Stimulated activated CD4-positive, alpha-beta T cell treated with anti-CD3 and anti-CD28 coated beads, TNF-alpha, amount 100 ng/mL, for 24 hours (primary cell): ENCODE results near the gene SDS.

Source experiments
- DNase-seq, 3 experiments: peaks; one replicate each; pipeline ENCODE4 v3.0.0-alpha.2; 2020; ENCODE audit warnings: low read depth in 3 of 3

The SDS gene

DNA sequence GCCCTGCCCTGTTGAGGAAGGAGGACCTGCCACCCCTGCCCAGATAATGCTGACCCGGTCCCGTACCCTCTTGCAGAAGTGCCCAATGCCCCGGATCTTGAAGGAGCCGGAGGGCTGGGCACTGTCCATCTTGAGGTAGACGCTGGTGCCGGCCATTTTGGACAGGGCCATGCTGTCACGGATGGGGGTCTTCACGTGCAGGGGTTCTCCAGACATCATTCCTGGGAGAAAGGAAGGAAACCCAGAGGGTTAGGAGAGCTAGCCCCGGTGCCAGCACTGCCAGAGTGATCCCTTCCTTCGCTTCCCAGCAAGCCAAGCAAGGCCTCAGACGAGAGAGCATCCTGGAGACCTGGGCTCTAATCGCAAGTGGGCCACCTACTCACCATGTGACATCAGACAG, 4.2 kb downstream of the SDS start:
- DNase-seq, result no peak

GRCh38 chr12:113398346-113399290, 5.1 kb downstream of the SDS start:
- DNase-seq, result no peak

DNA sequence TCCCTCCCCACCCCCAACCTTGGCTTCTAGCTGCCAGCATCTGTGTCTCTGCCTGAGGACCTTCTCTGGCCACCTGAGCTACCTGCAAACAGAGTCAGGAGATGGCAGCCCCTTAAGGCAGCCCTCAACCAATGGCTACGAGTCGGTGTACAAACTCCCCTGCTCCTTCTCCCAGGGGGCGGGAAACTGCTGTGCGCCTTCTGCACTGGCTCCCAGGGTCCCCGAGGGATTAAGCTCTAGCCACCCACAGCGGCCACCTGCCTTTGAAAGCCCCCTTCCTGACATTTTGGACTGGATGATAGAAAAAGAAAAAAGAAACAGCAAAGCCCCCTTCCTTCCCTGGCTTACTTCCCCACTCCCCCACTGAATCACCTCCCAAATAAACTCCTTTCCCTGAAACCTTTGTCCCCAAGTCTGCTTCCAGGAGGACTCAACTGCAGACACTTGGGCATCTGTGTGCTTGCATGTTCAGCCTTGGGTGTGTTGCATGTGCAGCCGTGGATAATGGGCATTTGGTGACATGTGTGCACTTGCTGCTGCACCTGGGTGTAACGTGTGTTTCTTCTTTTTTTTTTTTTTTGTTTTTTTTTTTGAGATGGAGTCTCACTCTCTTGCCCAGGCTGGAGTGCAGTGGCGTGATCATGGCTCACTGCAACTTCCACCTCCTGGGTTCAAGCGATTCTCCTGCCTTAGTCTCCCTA, 6.0 kb downstream of the SDS start:
- DNase-seq, result no peak

GRCh38 chr12:113396828-113397496, 6.7 kb downstream of the SDS start:
- DNase-seq, result no peak

DNA sequence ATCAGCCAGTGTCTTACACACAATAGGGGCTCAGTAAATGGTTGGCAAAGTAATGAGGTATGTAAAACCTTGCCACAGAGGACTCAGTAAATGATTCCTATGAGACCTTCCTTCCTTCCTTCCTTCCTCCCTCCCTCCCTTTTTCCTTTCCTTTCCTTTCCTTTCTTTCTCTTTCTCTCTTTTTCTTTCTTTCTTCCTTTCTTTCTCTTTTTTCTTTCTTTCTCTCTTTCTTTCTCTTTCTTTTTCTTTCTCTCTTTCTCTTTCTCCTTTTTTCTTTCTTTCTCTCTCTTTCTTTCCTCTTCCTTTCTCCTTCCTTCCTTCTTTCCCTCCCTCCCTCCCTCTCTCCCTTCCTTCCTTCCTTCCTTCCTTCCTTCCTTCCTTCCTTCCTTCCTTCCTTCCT, 7.5 kb downstream of the SDS start:
- no peak for DNase-seq

DNA sequence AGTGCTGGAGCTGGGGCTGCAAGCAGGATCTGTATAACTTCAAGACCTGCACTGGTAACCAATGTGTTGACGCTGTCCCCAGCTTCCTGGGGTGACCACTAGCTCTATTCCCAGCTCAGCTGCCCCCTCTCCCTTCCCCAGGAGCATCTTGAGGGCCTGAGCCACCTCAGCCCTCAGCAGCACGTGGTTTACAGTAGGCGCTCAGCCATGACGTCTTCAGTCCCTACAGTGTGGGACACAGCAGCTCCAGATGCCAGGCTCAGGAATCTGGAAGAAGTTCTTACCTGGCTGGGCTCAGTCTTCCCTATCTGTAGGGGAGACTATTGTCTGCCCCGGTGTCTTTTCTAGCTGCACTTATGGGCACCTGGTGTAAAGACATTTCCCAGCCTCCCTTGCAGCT, 8.6 kb downstream of the SDS start:
- no peak for DNase-seq

GRCh38 chr12:113393749-113394148, 9.9 kb downstream of the SDS start:
- no peak for DNase-seq

DNA sequence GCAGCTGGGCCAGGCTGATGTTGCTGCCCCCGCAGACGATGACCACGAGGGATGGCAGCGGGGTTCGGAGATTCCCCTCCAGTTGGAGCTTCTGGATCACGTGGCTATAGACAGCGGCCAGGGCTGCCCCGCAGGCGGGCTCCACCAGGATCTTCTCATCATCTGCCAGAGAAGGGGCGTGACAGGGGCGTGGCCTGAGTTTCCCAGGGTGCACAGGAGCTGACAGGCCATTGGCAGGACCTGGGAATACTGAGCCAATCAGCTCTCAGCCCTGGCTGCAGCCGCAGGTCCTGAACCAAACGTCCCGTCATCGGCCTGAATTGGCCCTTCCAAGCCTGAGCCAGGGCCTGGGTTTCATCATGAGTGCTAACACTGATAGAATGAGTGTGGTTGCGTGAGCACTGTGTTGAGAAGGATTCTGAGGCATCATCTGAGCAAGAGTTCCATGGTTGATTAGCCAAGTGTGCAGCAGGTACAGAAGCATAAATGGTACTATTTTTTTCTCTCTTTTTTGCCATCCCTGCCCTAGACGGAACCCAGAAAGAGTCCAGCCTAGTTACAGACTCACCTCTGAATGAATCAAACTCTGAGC, 10.6 kb downstream of the SDS start:
- no peak for DNase-seq

DNA sequence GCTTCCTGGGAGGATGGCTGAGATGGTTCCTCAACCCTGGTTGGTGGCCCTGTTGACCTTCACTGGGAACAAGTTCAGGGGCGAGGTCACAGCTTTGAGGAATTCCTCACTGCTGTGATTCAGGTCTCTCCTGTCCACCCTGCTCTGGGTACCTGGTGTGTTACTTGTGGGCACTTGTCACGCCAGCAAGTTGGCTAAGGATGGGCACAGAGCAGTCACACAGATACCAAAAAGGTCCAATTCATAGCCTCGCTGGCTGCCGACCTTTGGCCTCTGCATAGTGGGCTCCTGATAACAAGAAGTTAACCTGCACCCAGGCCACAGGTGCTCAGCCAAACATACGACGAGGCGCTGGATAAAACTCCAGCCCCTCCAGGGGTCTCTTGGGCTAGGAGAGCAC, 11.2 kb downstream of the SDS start:
- no peak for DNase-seq

GRCh38 chr12:113391650-113392337, 11.9 kb downstream of the SDS start:
- DNase-seq, result no peak

DNA sequence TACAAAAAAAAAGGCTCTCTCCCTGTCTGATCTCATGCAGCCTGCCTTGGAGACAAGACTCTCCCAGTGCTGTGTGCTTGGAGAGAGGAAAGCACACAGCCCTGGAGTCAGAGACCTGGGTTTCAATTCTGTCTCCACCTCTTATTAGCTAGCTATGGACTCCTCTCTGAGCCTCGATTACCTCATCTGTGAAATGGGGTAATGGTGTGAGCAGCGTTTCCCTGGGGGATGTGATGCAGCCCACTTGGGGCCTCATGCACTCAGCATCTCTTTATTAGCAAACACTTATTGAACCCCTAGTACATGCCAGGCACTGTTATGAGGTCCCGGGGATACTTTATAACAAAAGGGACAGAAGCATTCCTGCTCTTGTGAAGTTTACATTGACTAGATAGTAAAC, 12.5 kb downstream of the SDS start:
- DNase-seq, result no peak

- no peak for DNase-seq
Observed at GRCh38 chr12:113390064-113391043, 13.3 kb downstream of the SDS start.

GRCh38 chr12:113388351-113388750, 15.3 kb downstream of the SDS start:
- no peak for DNase-seq

DNA sequence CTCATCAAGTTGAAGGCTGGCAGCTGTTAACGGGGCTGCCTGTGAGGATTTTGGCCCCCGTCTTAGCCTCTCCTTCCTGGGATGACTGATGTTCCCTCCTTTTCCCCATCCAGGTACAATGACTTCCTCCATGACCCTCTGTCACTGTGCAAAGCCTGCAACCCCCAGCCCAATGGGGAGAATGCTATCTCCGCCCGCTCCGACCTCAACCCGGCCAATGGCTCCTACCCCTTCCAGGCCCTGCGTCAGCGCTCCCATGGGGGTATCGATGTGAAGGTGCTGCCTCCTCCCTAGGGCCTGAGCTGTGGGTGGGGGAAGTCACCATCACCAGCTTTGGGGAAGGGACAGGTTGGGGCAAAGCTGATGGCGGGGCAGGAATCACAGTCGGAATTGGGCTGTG, 16.1 kb downstream of the SDS start:
- no peak for DNase-seq

- no peak for DNase-seq
Observed at GRCh38 chr12:113386866-113387566, 16.7 kb downstream of the SDS start.

- no peak for DNase-seq
Observed at GRCh38 chr12:113385282-113385882, 18.3 kb downstream of the SDS start.

DNA sequence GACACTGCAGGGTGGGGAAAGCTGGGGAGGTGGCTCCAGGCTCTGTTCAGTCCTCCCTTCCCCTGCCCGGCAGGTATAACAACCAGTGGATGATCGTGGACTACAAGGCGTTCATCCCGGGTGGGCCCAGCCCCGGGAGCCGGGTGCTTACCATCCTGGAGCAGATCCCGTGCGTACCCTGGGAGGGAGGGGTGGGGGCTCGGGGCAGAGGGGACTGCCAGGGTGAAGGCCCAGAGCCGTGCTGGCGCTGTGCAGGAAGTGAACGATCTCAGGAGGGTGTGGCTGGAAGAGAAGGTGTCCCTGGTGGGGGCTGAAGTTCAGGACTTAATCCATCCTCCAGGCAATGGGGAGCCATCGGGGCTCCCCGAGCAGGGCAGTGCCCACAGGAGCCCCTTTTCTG, 18.9 kb downstream of the SDS start:
- DNase-seq, result no peak

GRCh38 chr12:113382206-113382605, 21.5 kb downstream of the SDS start:
- no peak for DNase-seq

- DNase-seq, result no peak
Observed at GRCh38 chr12:113381220-113381619, 22.5 kb downstream of the SDS start.
